HG02678 (cell line): ENCODE measurements around the gene CBARP.

Experiments
- ATAC-seq: cut with Tn5 transposase; IDR thresholded peaks from one replicate; pipeline ENCODE4 v1.9.1; 2021; ENCODE audit warnings: mild to moderate bottlenecking, moderate library complexity; ENCODE audit not compliant: unreplicated experiment

The CBARP gene

DNA sequence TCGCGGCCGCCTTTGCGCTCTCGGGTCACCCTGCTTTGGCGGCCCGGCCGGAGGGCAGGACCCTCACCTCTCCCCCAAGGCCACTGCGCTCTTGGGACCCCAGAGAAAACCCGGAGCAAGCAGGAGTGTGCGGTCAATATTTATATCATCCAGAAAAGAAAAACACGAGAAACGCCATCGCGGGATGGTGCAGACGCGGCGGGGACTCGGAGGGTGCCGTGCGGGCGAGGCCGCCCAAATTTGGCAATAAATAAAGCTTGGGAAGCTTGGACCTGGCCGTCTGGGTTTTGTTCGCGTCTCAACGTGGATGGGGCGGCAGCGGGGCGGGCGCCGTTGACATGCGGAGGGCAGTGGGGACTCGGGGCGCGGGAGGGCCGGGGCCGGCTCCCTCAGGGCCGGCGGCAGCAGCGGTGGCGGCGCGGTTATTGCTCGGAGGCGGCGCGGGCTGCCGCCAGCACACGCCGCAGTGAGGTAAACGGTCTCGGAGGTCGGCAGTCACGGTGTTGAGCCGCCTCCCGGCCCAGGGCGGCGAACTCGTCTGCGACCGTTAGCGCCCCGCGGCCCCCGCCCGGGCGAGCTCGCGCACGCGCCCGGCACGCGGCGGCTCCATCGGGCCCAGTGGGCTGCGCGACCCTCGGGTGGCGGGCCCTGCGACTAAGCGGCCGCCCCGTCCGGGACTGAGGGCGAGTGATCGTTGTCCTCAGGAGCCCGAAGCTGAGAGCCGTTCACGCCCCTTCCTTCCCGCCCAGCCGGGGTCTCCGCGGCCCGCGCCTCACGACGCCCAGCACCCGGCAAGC is 9.4 kb downstream of the CBARP start:
- ATAC-seq = no peak

DNA sequence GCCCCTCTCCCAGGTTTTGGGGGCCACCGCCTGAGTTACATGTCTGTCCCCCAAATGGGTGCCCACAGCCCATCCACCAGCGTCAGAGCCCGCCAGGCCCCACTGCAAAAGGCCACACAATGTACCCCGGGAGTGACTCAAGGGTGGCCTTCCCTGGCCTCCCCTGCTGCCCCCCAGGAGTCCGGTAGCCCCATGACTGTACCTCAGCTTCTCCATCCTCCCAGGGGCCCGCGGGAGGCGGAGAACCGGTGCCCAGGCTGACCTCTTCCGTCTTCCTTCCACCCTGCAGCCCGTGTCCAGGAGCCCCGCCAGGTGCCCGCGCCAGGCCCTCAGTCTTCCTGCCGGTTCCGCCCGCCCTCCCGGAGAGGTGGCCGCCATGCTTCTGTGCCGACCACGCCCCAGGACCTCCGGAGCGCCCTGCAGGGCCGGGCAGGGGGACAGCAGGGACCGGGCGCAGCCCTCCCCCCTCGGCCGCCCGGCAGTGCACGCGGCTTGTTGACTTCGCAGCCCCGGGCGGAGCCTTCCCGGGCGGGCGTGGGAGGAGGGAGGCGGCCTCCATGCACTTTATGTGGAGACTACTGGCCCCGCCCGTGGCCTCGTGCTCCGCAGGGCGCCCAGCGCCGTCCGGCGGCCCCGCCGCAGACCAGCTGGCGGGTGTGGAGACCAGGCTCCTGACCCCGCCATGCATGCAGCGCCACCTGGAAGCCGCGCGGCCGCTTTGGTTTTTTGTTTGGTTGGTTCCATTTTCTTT is 10.3 kb downstream of the CBARP start:
- no peak for ATAC-seq

DNA sequence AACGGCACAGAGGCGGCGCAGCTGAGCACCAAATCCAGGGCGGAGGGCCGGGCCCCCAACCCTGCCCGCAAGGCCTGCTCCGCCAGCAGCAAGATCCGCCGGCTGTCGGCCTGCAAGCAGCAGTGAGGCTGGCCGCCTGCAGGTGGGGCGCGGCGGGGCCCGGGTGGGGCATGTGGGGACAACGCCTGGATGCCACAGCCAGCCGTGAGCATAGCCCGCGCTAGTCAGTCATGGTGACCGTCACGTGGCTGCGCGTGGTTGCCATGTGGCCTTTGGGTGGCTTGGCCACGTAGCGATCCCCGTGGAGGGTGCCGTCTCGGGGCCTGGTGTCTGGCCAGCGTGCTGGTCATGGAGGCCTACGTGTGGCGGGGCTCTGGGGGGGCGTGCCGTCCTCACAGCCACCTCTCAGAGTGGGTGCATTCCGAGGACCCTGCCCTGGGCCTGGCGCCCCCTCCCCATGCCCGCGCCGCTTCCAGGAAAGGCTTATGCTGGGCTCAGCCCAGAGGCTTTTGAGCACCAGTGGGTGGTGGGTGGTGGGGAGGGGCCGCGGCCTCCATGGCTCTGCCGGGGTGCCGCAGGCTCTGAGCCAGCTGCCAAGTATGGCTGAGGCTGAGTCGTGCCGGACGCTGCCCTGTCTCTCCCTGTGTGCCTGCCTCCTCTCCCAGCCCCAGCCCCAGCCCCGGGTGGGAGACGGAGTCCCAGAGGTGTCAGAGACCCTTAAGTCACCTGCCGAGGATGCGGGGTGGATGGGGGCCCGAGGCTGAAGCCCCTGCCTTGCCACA is 11.1 kb downstream of the CBARP start:
- no peak for ATAC-seq

DNA sequence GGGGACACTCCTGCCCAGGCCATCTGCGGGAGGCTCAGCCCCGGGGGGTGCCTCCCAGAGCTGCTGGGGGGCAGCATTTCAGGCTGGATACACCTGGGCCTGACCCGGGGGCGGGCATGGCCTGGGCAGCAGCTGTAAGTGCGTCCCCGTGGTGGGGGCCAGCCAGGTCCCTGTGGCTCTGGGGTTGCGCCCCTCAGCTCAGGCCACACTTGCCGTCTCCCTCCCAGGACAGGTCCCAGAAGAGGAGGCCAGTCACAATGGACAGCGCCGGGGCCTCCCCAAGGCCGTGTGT is 11.6 kb downstream of the CBARP start:
- ATAC-seq = no peak

DNA sequence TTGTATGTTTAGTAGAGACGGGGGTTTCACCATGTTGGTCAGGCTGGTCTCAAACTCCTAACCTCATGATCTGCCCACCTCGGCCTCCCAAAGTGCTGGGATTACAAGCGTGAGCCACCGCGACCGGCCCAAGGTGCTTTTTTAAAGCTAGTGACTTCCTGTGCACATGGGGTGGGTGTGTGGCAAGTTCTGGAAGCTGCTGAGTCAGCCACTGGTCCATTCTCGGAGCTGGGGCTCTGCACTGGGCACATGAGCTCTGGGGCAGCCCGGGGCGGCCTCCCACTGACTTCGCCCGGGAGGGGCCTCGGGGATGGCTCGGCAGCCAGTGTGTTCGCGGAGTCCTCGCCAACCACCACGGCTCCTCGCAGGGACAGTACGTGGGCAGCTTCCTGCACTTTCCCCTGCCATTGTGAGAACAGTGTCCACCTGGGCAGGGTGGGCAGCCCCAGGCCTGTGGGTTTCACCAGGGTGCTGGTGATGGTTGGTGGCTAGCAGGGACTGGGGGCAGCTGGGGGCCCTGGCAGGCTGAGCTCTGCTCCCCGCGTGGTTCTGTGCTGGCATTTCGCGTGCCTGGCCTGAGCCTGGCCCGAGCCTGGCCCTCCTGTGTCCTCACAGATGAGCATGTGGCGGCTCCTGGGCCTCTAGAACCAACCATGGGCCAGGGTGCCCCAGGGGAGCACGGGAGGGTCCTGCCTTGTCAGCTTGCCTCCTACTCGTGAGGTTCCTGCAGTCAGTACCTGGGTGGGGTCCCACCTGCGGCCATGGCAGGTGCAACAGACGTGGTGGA is 12.2 kb downstream of the CBARP start:
- no peak for ATAC-seq

DNA sequence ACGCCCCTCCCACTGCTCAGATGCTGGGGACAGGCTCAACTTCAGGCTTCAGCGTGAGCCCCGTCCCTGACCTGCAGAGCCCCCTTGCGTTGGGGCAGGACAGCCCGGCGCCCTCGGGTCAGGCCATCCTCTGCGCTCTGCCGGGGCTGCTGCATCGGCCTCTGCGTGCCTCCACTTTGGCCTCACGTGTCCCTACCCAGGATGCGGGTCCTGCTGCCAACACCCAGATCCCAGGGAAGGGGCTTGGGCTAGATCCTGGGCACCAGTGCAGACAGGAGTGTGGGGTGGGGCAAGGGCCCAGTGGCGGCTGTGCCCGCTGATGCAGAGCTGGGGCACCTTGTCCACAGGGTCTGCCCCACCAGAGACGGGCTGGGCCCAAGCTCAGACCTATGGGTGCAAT is 13.0 kb downstream of the CBARP start:
- ATAC-seq = no peak

DNA sequence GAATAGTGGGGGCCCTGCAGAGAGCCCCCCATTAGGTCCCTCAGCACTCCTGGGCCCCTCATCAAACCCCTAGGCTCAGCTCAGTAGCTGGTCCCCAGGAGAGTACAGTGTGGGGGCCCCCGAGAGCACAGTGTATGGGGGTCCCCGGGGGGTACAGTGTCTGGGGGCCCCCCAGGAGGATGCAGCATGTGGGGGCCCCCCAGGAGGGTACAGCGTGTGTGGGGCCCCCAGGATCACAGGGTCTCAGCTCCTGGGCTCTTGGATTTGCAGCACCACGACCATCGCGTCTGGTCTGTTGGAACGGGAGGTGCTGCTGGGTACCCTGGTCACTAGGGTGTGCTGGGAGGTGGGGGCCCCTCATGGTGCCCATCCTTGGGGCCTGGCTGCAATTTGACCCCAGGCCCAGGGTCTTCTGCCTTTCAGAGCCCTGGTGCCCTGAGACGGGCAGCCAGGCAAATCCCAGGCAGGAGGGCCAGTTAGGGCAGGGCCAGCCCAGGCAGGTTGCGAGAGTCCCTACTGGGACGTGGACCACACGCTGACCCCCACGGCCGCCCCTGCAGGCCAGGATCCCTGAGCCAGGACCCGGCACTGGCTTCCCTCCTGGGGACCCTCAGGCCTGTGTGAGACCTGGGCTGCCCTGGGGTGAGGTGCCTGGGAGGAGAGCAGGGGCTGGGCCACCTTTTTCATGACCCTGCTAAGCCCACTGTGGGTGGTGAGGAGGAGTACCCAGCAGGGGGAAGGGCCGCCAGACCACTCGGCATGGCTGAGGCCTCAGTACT is 13.6 kb downstream of the CBARP start:
- no peak for ATAC-seq

DNA sequence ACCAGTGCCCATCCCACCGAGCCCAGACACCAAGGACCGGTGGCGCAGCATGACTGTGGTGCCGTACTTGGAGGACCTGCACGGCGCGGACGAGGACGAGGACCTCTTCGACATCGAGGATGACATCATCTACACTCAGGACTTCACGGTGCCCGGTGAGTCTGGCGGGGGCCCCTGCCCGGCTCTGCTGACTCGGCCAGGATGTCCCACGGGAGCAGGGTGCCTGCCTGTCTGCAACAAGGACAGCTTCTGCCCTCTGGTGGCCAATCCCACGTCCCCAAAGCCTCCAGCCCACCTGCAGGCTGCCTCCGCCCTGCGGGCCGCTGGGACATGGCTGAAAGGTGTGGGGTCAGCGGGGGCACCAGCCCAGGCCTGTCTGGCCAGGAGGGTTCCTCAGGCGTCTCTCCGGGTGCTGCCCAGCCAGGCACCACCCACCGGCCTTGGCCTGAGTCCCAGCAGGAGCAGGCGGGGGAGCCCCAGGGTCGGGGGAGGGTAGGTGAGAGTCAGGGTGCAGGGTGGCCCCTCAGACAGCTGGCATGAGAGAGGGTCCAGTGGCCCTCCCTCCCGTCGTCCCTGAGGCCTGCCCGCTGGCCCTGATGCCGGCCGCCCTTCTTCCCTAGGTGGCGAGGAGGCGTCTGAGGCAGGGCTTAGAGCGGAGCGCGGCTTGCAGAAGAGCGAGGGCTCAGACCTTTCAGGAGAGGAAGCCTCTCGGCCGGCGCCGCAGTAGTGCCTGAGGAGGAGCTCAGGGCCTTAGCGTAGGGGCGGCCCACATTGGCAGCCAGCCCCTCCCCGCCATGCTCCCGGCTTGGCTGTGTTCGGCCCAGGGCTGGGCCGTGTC is 14.6 kb downstream of the CBARP start:
- ATAC-seq = no peak

DNA sequence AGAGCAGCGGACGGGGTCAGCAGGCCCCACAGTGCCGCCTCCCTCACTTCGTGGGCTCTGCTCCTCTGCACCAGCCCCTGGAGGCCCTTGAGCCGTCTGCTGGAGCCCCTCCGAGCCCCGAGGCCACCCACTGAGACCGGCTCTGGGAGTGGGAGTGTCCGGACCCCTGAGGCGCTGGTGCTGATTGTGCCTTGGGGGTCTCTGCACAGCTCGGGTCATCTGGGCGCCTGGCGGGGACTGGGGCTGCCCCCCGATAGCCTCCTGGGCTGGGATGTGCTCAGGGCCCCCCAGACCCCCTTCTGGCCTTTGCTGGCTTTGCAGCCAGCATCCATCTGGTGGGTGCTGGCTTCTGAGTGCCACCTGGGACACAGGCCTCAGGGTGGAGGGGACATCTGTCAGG is 15.4 kb downstream of the CBARP start:
- ATAC-seq = no peak

DNA sequence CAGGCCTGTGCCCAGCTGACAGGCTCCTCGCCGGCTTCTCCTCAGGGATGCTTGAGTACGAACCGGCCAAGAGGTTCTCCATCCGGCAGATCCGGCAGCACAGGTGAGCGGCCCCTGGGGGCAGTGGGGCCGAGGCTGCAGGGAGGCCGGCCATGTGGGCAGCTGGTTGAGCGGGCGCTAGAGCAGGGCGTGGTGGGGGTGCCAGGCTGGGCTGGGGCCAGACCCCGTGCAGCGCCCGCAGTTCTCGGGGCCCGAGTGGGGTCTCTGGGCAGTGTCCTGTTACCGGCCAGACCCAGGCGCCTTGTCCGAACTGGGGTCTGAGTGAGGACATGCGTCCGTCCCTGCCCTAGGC is 15.9 kb downstream of the CBARP start:
- ATAC-seq = no peak

DNA sequence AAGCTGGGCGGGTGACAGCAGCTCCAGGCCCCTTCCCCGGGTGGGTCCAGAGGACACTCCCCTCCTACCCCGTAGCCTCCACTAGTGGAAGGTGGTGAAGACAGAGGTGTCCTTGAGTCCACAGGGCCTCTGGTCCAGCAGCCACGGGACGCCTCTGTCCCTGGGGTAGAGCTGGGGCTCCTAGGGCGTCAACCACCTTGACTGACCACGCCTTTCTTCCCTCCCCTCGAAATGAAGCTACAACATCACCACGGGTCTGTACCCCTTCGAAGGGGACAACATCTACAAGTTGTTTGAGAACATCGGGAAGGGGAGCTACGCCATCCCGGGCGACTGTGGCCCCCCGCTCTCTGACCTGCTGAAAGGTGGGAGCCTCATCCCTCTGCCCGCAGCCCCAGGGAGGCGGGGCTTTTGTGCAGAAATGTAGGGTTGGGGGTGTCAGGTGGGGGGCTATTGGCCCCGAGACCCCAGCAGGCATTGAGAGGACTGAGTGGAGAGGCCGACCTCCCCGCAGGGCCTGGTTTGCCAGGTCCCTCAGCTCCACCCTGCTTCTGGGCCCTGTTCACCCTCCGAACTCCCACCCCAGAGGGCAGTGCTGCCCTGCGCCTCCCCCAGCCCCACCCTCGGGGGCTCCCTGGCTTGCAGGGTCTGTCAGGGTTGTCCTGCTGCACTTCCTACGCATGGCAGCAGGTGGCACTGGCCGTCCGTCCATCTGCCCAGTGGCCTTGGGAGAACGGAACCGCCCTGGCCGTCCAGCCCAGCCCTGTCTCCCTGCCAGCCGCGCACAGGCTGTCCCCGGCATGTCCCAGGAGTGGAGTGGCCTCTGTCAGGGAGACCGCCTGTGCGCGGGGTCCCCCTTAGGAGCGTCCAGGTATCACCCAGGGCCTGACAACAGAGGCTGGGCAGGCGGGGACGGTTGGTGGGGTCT is 16.6 kb downstream of the CBARP start:
- ATAC-seq = no peak

DNA sequence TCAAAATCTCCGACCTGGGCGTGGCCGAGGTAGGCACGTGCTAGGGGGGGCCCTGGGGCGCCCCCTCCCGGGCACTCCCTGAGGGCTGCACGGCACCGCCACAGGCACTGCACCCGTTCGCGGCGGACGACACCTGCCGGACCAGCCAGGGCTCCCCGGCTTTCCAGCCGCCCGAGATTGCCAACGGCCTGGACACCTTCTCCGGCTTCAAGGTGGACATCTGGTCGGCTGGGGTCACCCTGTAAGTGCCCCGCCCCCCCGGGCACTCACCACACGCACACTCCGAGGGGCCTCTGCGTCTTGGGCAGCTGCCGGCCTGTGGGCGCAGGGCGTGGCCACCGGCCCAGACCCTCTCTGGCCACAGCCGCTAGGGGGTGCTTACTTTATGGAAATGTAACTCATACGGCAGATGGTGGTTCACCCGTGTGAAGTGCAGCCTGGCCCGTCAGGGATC is 17.3 kb downstream of the CBARP start:
- no peak for ATAC-seq

DNA sequence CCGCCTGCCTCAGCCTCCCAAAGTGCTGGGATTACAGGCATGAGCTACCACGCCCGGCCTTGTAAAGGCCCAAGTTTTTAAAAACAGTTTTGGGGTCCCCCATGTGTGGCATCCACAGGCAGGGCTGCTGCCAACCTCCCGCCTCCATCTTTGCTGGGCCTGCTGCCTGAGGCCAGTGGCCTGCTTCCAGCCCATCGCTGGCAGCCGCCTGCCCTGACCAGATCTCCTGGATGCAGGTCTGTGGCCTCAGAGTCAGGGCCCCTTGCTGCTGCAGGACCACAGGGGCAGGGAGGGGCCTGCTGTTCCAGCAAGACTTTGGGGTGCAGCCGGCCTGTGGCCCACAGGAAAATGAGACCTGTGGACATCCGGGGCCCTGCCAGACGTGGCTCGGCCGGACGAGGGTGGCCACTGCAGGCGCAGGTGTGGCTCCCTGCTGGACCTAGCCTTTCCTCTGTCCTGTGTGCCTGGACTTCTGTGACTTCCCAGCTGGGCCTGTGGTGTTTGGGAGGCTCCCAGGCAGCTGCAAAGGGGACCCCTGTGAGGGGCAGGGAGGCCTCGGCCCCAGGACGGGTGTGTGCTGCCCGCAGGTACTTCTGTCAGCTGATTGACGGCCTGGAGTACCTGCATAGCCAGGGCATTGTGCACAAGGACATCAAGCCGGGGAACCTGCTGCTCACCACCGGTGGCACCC is 17.9 kb downstream of the CBARP start:
- ATAC-seq = no peak

DNA sequence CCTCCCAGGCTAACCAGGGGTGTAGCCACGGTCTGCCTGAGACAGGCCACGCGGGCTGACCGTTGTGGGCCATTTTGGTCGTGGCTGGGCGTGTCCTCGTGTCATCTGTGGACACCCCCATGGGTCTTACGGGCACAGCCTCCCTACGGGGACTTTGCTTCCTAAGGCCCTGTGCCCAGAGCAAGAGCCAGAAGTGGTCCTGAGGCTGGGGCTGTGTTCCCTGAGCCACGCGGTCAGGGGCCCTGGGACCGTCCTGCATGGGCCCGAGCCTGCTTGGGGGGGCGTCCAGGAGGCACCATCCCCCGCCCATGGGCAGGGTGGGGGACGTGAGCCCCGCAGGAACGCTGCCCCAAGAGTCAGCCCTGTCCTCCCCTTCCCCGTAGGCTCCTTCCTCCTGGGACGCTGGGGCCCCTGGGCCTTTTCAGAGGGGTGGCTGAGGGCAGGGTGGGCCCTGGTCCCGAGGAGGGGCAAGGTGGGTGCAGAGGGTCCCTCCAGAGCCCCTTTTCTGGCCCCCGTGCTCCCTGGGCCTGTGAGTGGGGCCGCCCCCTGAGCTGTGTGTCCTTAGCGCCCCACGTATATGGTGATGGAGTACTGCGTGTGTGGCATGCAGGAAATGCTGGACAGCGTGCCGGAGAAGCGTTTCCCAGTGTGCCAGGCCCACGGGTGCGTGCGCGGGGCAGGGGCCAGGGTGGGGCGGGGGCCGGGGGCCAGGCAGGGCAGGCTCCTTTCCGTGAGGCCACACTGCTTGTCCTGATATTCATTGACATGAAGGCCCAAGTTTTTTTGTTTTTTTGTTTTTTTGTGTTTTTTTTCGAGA is 18.8 kb downstream of the CBARP start:
- ATAC-seq = no peak

DNA sequence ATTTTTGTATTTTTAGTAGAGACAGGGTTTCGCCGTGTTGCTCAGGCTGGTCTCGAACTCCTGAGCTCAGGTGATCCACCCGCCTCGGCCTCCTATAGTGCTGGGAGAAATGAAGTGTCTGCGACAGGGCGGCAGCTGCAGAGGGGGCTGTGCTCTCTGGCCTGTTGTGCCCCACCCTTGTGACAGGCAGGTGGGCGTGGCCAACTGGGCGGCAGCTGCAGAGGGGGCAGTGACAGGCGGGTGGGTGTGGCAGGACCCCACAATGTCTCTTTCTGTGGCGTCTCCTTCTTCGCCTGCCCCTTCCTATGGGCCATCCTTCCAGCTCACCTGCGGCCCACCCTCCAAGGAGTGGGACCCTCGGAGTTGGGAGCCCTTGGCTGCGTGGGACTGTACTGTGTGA is 20.4 kb downstream of the CBARP start:
- no peak for ATAC-seq

DNA sequence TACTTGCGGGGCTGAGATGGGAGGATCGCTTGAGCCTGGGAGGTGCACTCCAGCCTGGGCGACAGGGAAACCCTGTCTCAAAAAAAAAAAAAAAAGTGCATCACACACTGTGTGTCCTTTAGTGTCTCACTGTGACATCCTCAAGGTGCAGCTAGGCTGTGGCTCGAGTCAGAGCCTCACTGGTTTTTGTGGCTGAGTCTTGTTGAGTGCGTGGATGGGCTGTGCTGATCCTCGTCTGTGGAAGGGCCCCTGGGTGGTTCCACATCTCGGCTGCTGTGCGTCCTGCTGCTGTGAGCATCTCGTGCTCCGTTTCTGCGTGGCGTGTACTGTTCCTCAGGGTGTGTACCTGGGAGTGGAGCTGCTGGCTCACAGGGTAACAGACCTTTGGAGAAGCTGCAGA is 21.0 kb downstream of the CBARP start:
- no peak for ATAC-seq
